HG03064 (cell line): Measurements from ENCODE around the gene DRAXIN.

ENCODE experiments used
- ATAC-seq: cut with Tn5 transposase; IDR thresholded peaks from one replicate; pipeline ENCODE4 v1.9.1; 2021; ENCODE audit warnings: low read depth; ENCODE audit not compliant: unreplicated experiment

Gene DRAXIN

GRCh38 chr1:11753555-11754208, 62.2 kb downstream of the DRAXIN start:
- ATAC-seq, result no peak

DNA sequence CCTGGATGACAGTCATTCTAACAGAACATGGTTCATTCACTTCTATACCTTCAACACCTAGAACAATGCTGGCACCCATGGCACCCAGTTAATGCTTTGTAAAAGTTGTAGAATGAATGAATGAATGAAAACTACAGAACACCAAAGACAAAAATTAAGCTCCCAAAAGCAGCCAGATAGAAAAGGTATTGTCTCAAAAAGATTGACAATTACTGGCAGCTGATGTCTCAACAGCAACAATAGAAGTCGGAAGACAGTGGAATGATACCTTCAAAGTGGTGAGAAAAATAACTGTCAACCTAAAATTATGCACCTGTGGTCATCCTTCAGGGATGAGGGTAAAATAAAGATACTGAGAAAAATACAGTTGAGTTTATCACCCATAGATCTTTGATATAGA, 65.5 kb downstream of the DRAXIN start:
- no peak for ATAC-seq

- ATAC-seq, result no peak
Observed at GRCh38 chr1:11759791-11760190, 68.3 kb downstream of the DRAXIN start.

DNA sequence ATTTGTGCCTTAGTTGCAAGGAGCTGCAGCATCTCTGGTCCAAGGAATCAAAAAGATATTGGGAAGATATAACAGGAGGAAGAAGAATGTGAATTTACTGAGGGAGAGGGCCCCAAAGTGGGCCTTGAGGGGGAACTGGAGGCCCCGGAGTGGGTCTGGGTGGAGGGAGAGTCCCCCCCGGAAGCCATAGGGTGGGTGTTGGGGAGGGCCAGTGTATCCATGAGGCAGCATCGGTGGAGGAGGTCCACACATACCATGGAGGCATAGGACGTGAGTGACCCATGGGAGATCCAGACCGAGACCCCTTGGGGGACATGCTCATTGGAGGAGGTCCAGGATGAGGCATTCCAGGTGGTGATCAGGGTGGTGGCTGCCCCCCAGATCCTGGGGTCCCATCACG, 69.8 kb downstream of the DRAXIN start:
- ATAC-seq, result no peak

DNA sequence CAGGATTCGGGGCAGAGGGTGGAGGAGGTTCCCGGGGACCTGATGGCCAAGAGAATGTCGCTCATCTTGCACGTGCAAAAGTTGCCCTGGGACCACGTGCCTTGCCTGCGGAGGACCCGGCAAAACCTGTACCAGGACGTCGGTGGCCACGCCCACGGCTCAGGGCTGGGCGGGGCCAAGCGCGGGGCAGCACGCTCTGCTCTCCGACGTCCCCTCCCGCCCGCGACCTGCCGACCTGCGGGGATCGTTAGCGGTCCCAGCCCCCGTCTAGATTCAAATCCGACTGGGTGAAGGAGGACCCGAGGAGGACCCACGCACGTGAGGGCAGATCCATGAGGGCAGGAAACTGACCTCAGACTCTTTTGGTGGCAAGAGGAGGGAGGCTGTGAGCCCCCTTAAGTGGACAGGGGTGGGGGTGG, 70.5 kb downstream of the DRAXIN start, which contains the start of gene C1orf167:
Gene C1orf167 (plus strand): TSS at position 206 of the 419 bp plus-strand sequence. CDS start 2,208 bp downstream, outside the sequence.
- no peak for ATAC-seq

- no peak for ATAC-seq
Observed at GRCh38 chr1:11764115-11764514, 72.6 kb downstream of the DRAXIN start.

DNA sequence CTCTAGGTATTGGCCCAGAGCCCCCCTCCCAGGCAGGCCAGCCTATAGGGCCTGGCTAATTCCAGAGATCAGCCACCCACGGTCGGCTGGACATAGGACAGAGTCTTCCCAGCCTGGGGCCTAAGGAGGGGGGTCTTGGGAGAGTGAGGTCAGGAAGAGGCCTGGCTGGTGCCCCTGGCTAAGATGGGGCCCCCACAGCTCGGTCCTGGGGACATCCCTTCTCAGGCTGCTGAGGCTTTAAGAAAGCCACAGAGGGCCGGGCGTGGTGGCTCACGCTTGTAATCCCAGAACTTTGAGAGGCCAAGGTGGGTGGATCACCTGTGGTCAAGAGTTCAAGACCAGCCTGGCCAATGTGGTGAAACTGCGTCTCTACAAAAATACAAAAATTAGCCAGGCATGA, 73.0 kb downstream of the DRAXIN start:
- no peak for ATAC-seq

GRCh38 chr1:11765661-11766428, 74.3 kb downstream of the DRAXIN start:
- ATAC-seq, result no peak

- no peak for ATAC-seq
Observed at GRCh38 chr1:11766429-11766776, 74.9 kb downstream of the DRAXIN start.

DNA sequence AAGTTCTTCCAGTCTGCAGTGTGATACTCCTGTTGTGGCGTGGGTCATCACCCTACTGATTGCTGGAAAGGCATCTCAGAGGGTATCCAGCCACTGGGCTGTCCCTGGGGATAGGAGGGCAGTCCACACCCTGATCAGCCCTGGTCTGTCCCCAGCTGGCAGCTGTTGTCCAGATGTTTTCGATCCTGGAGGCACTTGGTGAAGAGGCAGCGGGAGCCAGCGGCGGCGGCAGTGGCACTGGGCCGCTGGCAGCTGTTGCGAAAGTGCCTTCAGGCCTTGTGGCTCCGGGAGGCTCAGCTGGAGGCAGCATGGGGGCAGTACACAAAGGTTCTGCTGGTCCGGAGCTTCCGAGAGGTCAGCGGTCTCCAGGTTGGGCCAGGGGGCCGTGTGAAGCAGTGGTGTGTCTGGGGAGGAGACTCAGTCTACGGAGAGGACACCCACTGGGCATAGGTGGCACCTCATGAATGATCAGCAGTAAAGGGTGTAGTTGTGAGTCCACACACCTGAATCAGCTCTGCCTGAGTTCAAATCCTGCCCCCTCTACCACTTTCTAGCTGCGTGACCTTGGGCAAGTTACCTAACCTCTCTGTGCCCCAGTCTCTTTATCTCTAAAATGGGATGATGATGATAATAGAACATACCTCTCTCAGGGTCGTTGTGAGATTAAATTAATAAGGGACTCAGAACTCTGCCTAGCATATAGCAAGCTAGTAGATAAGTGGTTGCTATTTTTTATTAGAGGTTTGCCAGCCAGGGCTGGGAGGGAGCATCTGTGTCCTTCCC, 76.6 kb downstream of the DRAXIN start:
- no peak for ATAC-seq

- no peak for ATAC-seq
Observed at GRCh38 chr1:11768821-11769220, 77.3 kb downstream of the DRAXIN start.

- ATAC-seq, result no peak
Observed at GRCh38 chr1:11769274-11769673, 77.8 kb downstream of the DRAXIN start.

- ATAC-seq, result no peak
Observed at GRCh38 chr1:11770011-11770410, 78.5 kb downstream of the DRAXIN start.

- no peak for ATAC-seq
Observed at GRCh38 chr1:11771481-11772043, 80.1 kb downstream of the DRAXIN start.

- no peak for ATAC-seq
Observed at GRCh38 chr1:11772458-11772857, 80.9 kb downstream of the DRAXIN start.

GRCh38 chr1:11774753-11775152, 83.2 kb downstream of the DRAXIN start:
- no peak for ATAC-seq
